ENCODE results near the gene EPN3. TPM values are rescaled to one million over a fixed set of nuclear protein-coding genes. Genes with fewer than 3 reads are reported as not detected.

Gene EPN3
- total RNA-seq, 1 experiment from 2014 or later: 20.5 TPM

- H3K36me3 ChIP-seq (ENCODE audit: low read depth, low read length): no peaks in the 10 kb centered on the region
- H4K20me1 ChIP-seq (ENCODE audit: low read length): no peaks in the 10 kb centered on the region
- H3K9ac ChIP-seq (ENCODE audit: low read length): no peak overlapping the region
- no peak overlapping the region for H3K27ac ChIP-seq (ENCODE audit: low read length)
- H3F3A ChIP-seq (ENCODE audit: low read length, unreplicated experiment): no peaks in the 10 kb centered on the region
- H3K4me1 ChIP-seq (ENCODE audit: insufficient read depth, low read length): no peaks in the 10 kb centered on the region
- POLR2A ChIA-PET (ENCODE audit: unreplicated experiment): no interaction called here
- intact Hi-C loops (cut with micrococcal nuclease): no loop called here
- H3K9me2 ChIP-seq (replicated peaks; ENCODE audit: low read length): no peaks in the 10 kb centered on the region
- H3K4me2 ChIP-seq (ENCODE audit: low read length): no peak overlapping the region
- DNase-seq: no peak
- no peak for TF ChIP-seq EZH2 (IDR thresholded peaks at IDR 0.05; ENCODE audit: low read length, unreplicated experiment)
- H2AFZ ChIP-seq (ENCODE audit: low read length): no peak overlapping the region
- H3K4me3 ChIP-seq (ENCODE audit: low read length): no peak overlapping the region
- CTCF ChIA-PET: no interaction called here
- no peaks in the 10 kb centered on the region for H3K79me2 ChIP-seq (ENCODE audit: low read length)
- no peaks in the 10 kb centered on the region for H3K9me3 ChIP-seq (ENCODE audit: low read length)
- ATAC-seq: no peak
- H3K27me3 ChIP-seq (ENCODE audit: low read length): no peaks in the 10 kb centered on the region; the same call in 1 of the 2 replicates
- BruUV-seq (replicated peaks): no TSS peak
Observed at GRCh38 chr17:50584116-50584515, 51.6 kb downstream of the EPN3 start.

- no TSS peak for BruUV-seq (replicated peaks)
- no peak for ATAC-seq
- intact Hi-C loops (cut with micrococcal nuclease): no loop called here
- H2AFZ ChIP-seq (ENCODE audit: low read length): no peak overlapping the region
- no peaks in the 10 kb centered on the region for H3K9me2 ChIP-seq (replicated peaks; ENCODE audit: low read length)
- no peak for DNase-seq
- H3K4me2 ChIP-seq (ENCODE audit: low read length): no peak overlapping the region
- no peaks in the 10 kb centered on the region for H3K36me3 ChIP-seq (ENCODE audit: low read depth, low read length)
- no peaks in the 10 kb centered on the region; the same call in 1 of the 2 replicates for H3K27me3 ChIP-seq (ENCODE audit: low read length)
- no peak overlapping the region for H3K4me3 ChIP-seq (ENCODE audit: low read length)
- no peaks in the 10 kb centered on the region for H3K9me3 ChIP-seq (ENCODE audit: low read length)
- H3K27ac ChIP-seq (ENCODE audit: low read length): no peak overlapping the region
- no peaks in the 10 kb centered on the region for H3K4me1 ChIP-seq (ENCODE audit: insufficient read depth, low read length)
- H4K20me1 ChIP-seq (ENCODE audit: low read length): no peaks in the 10 kb centered on the region
- H3F3A ChIP-seq (ENCODE audit: low read length, unreplicated experiment): no peaks in the 10 kb centered on the region
- POLR2A ChIA-PET (ENCODE audit: unreplicated experiment): no interaction called here
- TF ChIP-seq EZH2phosphoT487 (IDR thresholded peaks at IDR 0.05; ENCODE audit: borderline replicate concordance, low read length) (no peak), EZH2 (IDR thresholded peaks at IDR 0.05; ENCODE audit: low read length, unreplicated experiment) (no peak), CTCF (conservative IDR thresholded peaks at IDR 0.05; ENCODE audit: low read depth, low read length) (no peak)
- H3K9ac ChIP-seq (ENCODE audit: low read length): no peak overlapping the region
- CTCF ChIA-PET: no interaction called here
- no peaks in the 10 kb centered on the region for H3K79me2 ChIP-seq (ENCODE audit: low read length)
Observed at GRCh38 chr17:50584749-50585148, 52.2 kb downstream of the EPN3 start.

- no peak overlapping the region for H3K27ac ChIP-seq (ENCODE audit: low read length)
- H3F3A ChIP-seq (ENCODE audit: low read length, unreplicated experiment): no peaks in the 10 kb centered on the region
- H3K27me3 ChIP-seq (ENCODE audit: low read length): no peaks in the 10 kb centered on the region; the same call in 1 of the 2 replicates
- no peak overlapping the region for H3K4me2 ChIP-seq (ENCODE audit: low read length)
- BruUV-seq (replicated peaks): no TSS peak
- no peaks in the 10 kb centered on the region for H3K79me2 ChIP-seq (ENCODE audit: low read length)
- no peaks in the 10 kb centered on the region for H3K36me3 ChIP-seq (ENCODE audit: low read depth, low read length)
- no peaks in the 10 kb centered on the region for H3K9me2 ChIP-seq (replicated peaks; ENCODE audit: low read length)
- TF ChIP-seq EZH2 (IDR thresholded peaks at IDR 0.05; ENCODE audit: low read length, unreplicated experiment) (no peak), CTCF (conservative IDR thresholded peaks at IDR 0.05; ENCODE audit: low read depth, low read length) (no peak), EZH2phosphoT487 (IDR thresholded peaks at IDR 0.05; ENCODE audit: borderline replicate concordance, low read length) (no peak)
- ATAC-seq (no peak), DNase-seq (no peak)
- intact Hi-C loops (cut with micrococcal nuclease): no loop called here
- ChIA-PET CTCF (interaction anchor here (0.5 kb wide), 1 partner anchor 74 kb away, joined by 3 read pairs; no protein-coding TSS in a partner anchor), POLR2A (ENCODE audit: unreplicated experiment) (no interaction called here)
- no peak overlapping the region for H2AFZ ChIP-seq (ENCODE audit: low read length)
- no peaks in the 10 kb centered on the region for H3K4me1 ChIP-seq (ENCODE audit: insufficient read depth, low read length)
- no peaks in the 10 kb centered on the region for H4K20me1 ChIP-seq (ENCODE audit: low read length)
- H3K9ac ChIP-seq (ENCODE audit: low read length): no peak overlapping the region
- H3K4me3 ChIP-seq (ENCODE audit: low read length): no peak overlapping the region
- H3K9me3 ChIP-seq (ENCODE audit: low read length): no peaks in the 10 kb centered on the region
Observed at GRCh38 chr17:50585346-50585745, 52.8 kb downstream of the EPN3 start.

Data from PC-3 (cell line).